ENCODE results near the gene LIN7B. TPM values are rescaled to one million over a fixed set of nuclear protein-coding genes. Genes with fewer than 3 reads are reported as not detected.

LIN7B gene
- total RNA-seq, 1 donor from 2014 or later, result 4.2 TPM

DNA sequence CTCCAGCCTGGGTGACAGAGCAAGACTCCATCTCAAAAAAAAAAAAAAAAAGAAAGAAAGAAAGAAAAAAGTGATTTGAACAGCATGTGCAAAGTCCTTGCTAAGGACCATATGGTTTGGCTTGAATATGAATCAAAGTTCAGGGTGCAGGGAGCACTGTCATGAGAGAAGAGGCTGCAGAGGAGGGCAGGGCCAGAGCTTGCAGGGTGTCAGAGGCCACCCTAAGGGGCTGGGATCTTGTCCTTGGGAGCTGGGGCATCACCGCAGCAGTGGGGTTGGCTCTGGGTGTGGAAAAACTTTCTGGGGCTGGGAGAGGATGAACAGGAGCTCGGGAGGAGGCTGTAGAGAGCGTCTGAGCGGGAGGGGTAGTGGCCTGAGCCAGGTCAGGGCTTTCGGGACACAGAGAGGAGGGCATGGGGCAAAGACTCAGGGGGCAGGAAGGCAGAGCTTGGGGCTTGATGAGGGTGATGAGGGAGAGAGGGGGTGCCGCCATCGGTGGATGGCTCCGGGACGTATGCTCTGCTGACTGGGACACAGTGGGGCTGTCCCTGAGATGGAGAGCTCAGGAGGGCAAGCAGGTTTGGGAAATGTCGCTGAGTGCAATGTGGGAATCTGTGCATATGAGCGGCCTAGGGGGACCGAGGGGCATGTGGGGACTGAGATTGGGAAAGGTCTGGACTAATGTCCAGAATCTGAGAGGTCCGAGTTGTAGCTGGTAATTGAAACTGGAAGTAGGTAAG lies 46.5 kb downstream of the LIN7B start:
- intact Hi-C loops (cut with micrococcal nuclease), result no loop called here

DNA sequence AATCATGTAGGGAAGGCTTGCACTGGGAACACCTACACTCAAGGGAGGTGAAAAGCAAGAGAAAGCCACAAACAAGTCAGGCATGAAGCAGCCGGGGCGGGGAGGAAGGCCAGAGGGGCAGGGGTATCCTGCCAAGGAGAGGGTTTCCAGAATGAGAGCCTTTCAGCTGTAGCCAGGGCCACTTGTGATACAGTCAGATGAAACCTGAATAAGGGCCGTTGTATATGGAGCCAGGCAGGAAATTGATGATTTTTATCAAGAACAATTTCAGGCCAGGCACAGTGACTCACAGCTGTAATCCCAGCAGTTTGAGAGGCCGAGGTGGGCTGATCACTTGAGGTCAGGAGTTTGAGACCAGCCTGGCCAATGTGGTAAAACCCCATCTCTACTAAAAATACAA lies 47.8 kb downstream of the LIN7B start:
- intact Hi-C loops (cut with micrococcal nuclease), result no loop called here

DNA sequence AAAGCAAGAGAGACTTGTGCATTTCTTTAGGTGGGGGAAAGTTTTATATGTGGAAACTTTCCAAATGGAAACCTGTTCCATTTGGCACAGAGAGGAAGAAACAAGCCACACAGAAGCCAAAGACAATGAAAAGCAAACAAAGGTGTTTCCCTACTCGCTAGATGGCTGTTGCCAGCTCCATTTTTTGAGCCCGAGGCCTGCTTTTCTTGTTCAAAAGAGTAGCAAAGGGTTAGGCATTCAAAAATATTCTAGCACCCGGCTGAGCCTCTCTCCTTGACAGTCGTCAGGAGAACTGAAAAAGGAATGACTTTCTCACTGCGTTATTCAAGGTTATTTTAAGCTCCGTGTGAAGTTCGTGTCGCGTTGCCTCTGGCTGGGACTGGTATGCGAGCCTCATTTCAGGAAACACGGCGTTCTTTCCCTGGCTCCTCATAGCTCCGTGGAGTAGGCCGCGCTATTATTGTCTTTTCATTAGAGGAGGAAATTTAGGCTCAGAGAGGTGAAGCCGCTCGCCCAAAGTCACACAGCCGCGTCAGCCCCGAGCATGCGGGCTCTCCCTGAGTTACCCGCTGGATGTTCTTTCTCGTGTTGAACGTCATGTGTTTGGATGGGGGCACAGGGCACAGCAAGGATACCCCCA lies 51.1 kb downstream of the LIN7B start:
- intact Hi-C loops (cut with micrococcal nuclease), result no loop called here

DNA sequence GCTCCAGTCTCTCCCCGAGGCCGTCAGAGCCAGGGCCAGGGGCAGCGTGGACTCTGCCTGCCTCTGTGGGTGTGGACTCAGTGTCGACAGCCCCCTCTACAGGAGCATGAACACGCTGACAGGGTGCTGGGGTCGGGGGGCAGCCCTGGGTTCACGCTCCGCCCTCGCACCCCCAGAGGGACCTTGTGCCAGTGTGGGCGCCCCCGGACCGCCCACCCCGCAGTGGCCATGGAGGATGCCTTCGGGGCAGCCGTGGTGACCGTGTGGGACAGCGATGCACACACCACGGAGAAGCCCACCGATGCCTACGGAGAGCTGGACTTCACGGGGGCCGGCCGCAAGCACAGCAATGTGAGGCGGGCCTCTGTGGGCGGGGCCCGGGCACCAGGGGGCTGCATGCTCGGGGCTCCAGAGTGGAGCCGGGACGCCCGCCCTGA lies 51.7 kb downstream of the LIN7B start:
- intact Hi-C loops (cut with micrococcal nuclease), result no loop called here

DNA sequence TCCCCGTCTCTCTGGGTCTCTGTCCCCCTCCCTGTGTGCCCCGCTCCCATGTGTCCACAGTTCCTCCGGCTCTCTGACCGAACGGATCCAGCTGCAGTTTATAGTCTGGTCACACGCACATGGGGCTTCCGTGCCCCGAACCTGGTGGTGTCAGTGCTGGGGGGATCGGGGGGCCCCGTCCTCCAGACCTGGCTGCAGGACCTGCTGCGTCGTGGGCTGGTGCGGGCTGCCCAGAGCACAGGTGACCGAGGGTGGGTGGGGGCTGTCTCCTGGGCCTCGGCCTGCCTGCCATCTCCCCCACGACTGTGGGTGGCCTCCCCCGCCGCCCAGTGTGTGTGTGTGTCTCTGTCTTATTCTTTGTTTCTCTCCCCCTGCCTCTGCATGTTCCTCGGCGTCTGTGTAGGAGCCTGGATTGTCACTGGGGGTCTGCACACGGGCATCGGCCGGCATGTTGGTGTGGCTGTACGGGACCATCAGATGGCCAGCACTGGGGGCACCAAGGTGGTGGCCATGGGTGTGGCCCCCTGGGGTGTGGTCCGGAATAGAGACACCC lies 53.8 kb downstream of the LIN7B start:
- intact Hi-C loops (cut with micrococcal nuclease), result no loop called here

Other genes with a start within 250 kb of the LIN7B start
- gene PLEKHA4, start 245.8 kb upstream of the LIN7B start, total RNA-seq, result 1.4 and 1.8 TPM in 2 replicates
- gene PPP1R15A, start 241.9 kb upstream of the LIN7B start, total RNA-seq, result 24.5 and 26.8 TPM in 2 replicates
- gene TULP2, start 215.6 kb upstream of the LIN7B start, total RNA-seq, result not detected in 2 replicates
- gene NUCB1, start 214.1 kb upstream of the LIN7B start, total RNA-seq, result 225 and 234 TPM in 2 replicates
- 0.52 and 0.75 TPM in 2 replicates for gene DHDH, start 180.7 kb upstream of the LIN7B start, total RNA-seq
- gene BAX, start 159.5 kb upstream of the LIN7B start, total RNA-seq, result 326 and 330 TPM in 2 replicates
- 704 and 728 TPM in 2 replicates for gene FTL, start 149.1 kb upstream of the LIN7B start, total RNA-seq
- gene GYS1, start 121.1 kb upstream of the LIN7B start, total RNA-seq, result 54.0 and 55.8 TPM in 2 replicates
- 105 and 108 TPM in 2 replicates for gene RUVBL2, start 120.5 kb upstream of the LIN7B start, total RNA-seq
- not detected in 2 replicates for gene LHB, start 97.3 kb upstream of the LIN7B start, total RNA-seq
- not detected in 2 replicates for gene CGB3, start 90.0 kb upstream of the LIN7B start, total RNA-seq
- gene CGB2, start 82.5 kb upstream of the LIN7B start, total RNA-seq, result not detected in 2 replicates
- gene CGB1, start 77.5 kb upstream of the LIN7B start, total RNA-seq, result not detected in 2 replicates
- not detected in 2 replicates for gene CGB5, start 70.5 kb upstream of the LIN7B start, total RNA-seq
- not detected in 2 replicates for gene CGB8, start 65.3 kb upstream of the LIN7B start, total RNA-seq
- not detected in 2 replicates for gene CGB7, start 56.6 kb upstream of the LIN7B start, total RNA-seq
- not detected in 2 replicates for gene NTF4, start 49.6 kb upstream of the LIN7B start, total RNA-seq
- gene KCNA7, start 41.7 kb upstream of the LIN7B start, total RNA-seq, result not detected in 2 replicates
- gene SNRNP70, start 28.9 kb upstream of the LIN7B start, total RNA-seq, result 228 and 238 TPM in 2 replicates
- 0.61 and 0.68 TPM in 2 replicates for gene C19orf73, start 4.8 kb downstream of the LIN7B start, total RNA-seq
- 1.3 and 1.5 TPM in 2 replicates for gene PPFIA3, start 5.2 kb downstream of the LIN7B start, total RNA-seq
- gene HRC, start 41.0 kb downstream of the LIN7B start, total RNA-seq, result not detected in 2 replicates
- gene TRPM4, start 43.4 kb downstream of the LIN7B start, total RNA-seq, result 0.43 and 1.1 TPM in 2 replicates
- gene SLC6A16, start 210.8 kb downstream of the LIN7B start, total RNA-seq, result 3.5 and 3.8 TPM in 2 replicates
- 213 and 221 TPM in 2 replicates for gene CD37, start 221.0 kb downstream of the LIN7B start, total RNA-seq
- gene TEAD2, start 248.0 kb downstream of the LIN7B start, total RNA-seq, result not detected in 2 replicates
- not detected in 2 replicates for gene DKKL1, start 249.5 kb downstream of the LIN7B start, total RNA-seq